Tibial nerve (tissue), 4 donors: Measurements from ENCODE around the gene ERVFRD-1.

Experiments used
- CTCF ChIP-seq, 5 experiments: fragments of 200-600 bp in 3 of 5; fragments of 450-650 bp in 2 of 5; sonication (generic) in 3 of 5; IDR thresholded peaks; one replicate each; pipeline ENCODE4 v1.5.1; 2016 to 2019; ENCODE audit warnings: antibody characterized with exemption in 5 of 5, mild to moderate bottlenecking in 3 of 5, moderate library complexity in 2 of 5
- EP300 ChIP-seq, 2 donors: sonication (generic); formaldehyde crosslinking; IDR thresholded peaks; one replicate each; pipeline ENCODE4 v1.6.1; 2017; ENCODE audit warnings: antibody characterized with exemption in 2 of 2, mild to moderate bottlenecking in 1 of 2
- POLR2A ChIP-seq, 2 donors: fragments of 450-650 bp; IDR thresholded peaks; one replicate each; pipeline ENCODE4 v1.6.1; 2017; ENCODE audit warnings: antibody characterized with exemption in 2 of 2, mild to moderate bottlenecking in 2 of 2, moderate library complexity in 2 of 2

GRCh38 chr6:11142296-11143027, 30.9 kb upstream of the ERVFRD-1 start:
- TF ChIP-seq CTCF (IDR thresholded peaks at IDR 0.05) = no peak
- TF ChIP-seq POLR2A (IDR thresholded peaks at IDR 0.05) = no peak
- TF ChIP-seq EP300 (IDR thresholded peaks at IDR 0.05) = no peak
